ENCODE data around the gene KRTAP4-8. TPM values are rescaled to one million over a fixed set of nuclear protein-coding genes. Genes with fewer than 3 reads are reported as not detected.
"Not testable (repeated sequence)": the region's sequence is repeated elsewhere in the genome, so short reads cannot be mapped to it uniquely, and the experiment has no call there.

Gene KRTAP4-8
- total and polyA plus RNA-seq, 2 of the 8 experiments (the other 6 are each of a cell fraction or from before 2014, with no cell fraction given): not detected

GRCh38 chr17:41060052-41060604 lies 37.8 kb downstream of the KRTAP4-8 start, which contains the start of gene KRTAP2-3 (continued):
- TF ChIP-seq CTCF (IDR thresholded peaks at IDR 0.05; ENCODE audit: control extremely low read depth in 1 of 3, insufficient read depth in 1 of 3, low read depth in 1 of 3, low read length in 3 of 3): no peak
- no peak for TF ChIP-seq YY1 (IDR thresholded peaks at IDR 0.05; ENCODE audit: low read depth, low read length)
- TF ChIP-seq SIN3A (conservative IDR thresholded peaks at IDR 0.05 in 1 of 2, IDR thresholded peaks at IDR 0.05 in 1 of 2; ENCODE audit: low read depth in 1 of 2, low read length in 2 of 2): no peak
- TF ChIP-seq JUN (IDR thresholded peaks at IDR 0.05; ENCODE audit: low read depth, low read length): no peak
- TF ChIP-seq BRCA1 (IDR thresholded peaks at IDR 0.05; ENCODE audit: low read depth, low read length): no peak

- H3K27ac ChIP-seq (ENCODE audit: low read depth, low read length); H3K4me2 ChIP-seq (ENCODE audit: insufficient read depth in 1 of 2, low read depth in 2 of 2, low read length in 2 of 2); H3K79me1 ChIP-seq (ENCODE audit: low read depth, low read length); H2BK120ac ChIP-seq (replicated peaks; ENCODE audit: low read depth, low read length); H3K27me3 ChIP-seq (replicated peaks in 1 of 4; ENCODE audit: control insufficient read depth in 3 of 4, extremely low read depth in 1 of 4, insufficient read depth in 3 of 4, low read length in 3 of 4); H2BK20ac ChIP-seq (ENCODE audit: low read length); H4K20me1 ChIP-seq (replicated peaks in 1 of 2; ENCODE audit: control insufficient read depth in 1 of 2, insufficient read depth in 2 of 2, low read length in 2 of 2); FAIRE-seq; H3K4me1 ChIP-seq (replicated peaks in 1 of 4; ENCODE audit: control insufficient read depth in 3 of 4, insufficient read depth in 4 of 4, low read length in 3 of 4); H3K14ac ChIP-seq (ENCODE audit: insufficient read length); H2BK12ac ChIP-seq (ENCODE audit: low read depth, low read length); H4K5ac ChIP-seq (ENCODE audit: insufficient read length, low read depth, low read length); H3K18ac ChIP-seq (ENCODE audit: extremely low read depth, low read length); H3K36me3 ChIP-seq (ENCODE audit: control insufficient read depth in 2 of 4, insufficient read depth in 4 of 4, low read length in 3 of 4); H3K9me3 ChIP-seq (ENCODE audit: insufficient read depth in 2 of 2, low read depth in 1 of 2, low read length in 1 of 2); H3K4me3 ChIP-seq (ENCODE audit: extremely low read depth in 1 of 4, insufficient read depth in 2 of 4, low read depth in 3 of 4, low read length in 4 of 4); H3K23me2 ChIP-seq (ENCODE audit: low read depth, low read length); H3K56ac ChIP-seq (replicated peaks; ENCODE audit: insufficient read length, low read depth, low read length); H4K91ac ChIP-seq (replicated peaks; ENCODE audit: insufficient read length, low read length); H2AK5ac ChIP-seq (ENCODE audit: low read depth, low read length); H3K79me2 ChIP-seq (ENCODE audit: control insufficient read depth in 1 of 2, insufficient read depth in 2 of 2, low read length in 2 of 2); H2BK5ac ChIP-seq (ENCODE audit: low read depth, low read length); H4K8ac ChIP-seq (ENCODE audit: extremely low read depth, insufficient read depth, low read length); H3K9ac ChIP-seq (replicated peaks in 1 of 4; ENCODE audit: extremely low read depth in 1 of 4, low read depth in 3 of 4, low read length in 3 of 4); DNase-seq (ENCODE audit: low read depth in 1 of 2, low spot score in 2 of 2); H2BK15ac ChIP-seq (ENCODE audit: low read length); H3K4ac ChIP-seq (replicated peaks; ENCODE audit: insufficient read length, low read depth, low read length); H3K23ac ChIP-seq (ENCODE audit: insufficient read length); H2AFZ ChIP-seq (ENCODE audit: low read length); POLR2A ChIA-PET (ENCODE audit: partially characterized antibody): not testable (repeated sequence)
- CTCF ChIA-PET (ENCODE audit: partially characterized antibody): interaction anchor here (1.0 kb wide), 1 partner anchor 11 kb away, joined by 3 read pairs; no protein-coding TSS in a partner anchor
- WGBS, 2 experiments (ENCODE audit: extremely low coverage in 1 of 2, insufficient coverage in 1 of 2, insufficient read length in 1 of 2, insufficient replicate concordance in 2 of 2, low coverage in 1 of 2, low lambda C conversion rate in 2 of 2, missing lambda C conversion rate in 1 of 2): 85% methylated on average over 11 of the region's 31 CpGs; no CpG with 5 or more reads in 1 of the 2 experiments
Observed at GRCh38 chr17:41059276-41060051, 38.5 kb downstream of the KRTAP4-8 start.
